Activated gamma-delta T cell treated with Interleukin-2 at 50 U/mL for 16 hours (primary cell): ENCODE data around the gene FTCD.
"Not testable (repeated sequence)": the region's sequence is repeated elsewhere in the genome, so short reads cannot be mapped to it uniquely, and the experiment has no call there.

ENCODE experiments used
- DNase-seq: peaks from one replicate; pipeline ENCODE4 v3.0.0-alpha.2; 2020

The FTCD gene

GRCh38 chr21:46109313-46110221 lies 45.8 kb downstream of the FTCD start:
- peak; percentile 1 for DNase-seq

- peak; percentile 2 for DNase-seq
Observed at GRCh38 chr21:46108827-46109312, 46.5 kb downstream of the FTCD start.

- not testable (repeated sequence) for DNase-seq
Observed at GRCh38 chr21:46107376-46107775, 48.0 kb downstream of the FTCD start.

GRCh38 chr21:46104104-46104503 lies 51.3 kb downstream of the FTCD start:
- DNase-seq: no peak

GRCh38 chr21:46100906-46101305 lies 54.5 kb downstream of the FTCD start:
- DNase-seq: no peak

- no peak for DNase-seq
Observed at GRCh38 chr21:46100426-46100825, 55.0 kb downstream of the FTCD start.

- no peak for DNase-seq
Observed at GRCh38 chr21:46100020-46100419, 55.4 kb downstream of the FTCD start.

- no peak for DNase-seq
Observed at GRCh38 chr21:46099476-46099875, 55.9 kb downstream of the FTCD start.

GRCh38 chr21:46098303-46099141 lies 56.9 kb downstream of the FTCD start:
- no peak for DNase-seq

- DNase-seq: peak; percentile 39
Observed at GRCh38 chr21:46097336-46098293, 57.8 kb downstream of the FTCD start, which contains the start of gene COL6A2. TSS of gene COL6A2 (plus strand) at chr21:46098112.

GRCh38 chr21:46096596-46097335 lies 58.6 kb downstream of the FTCD start:
- DNase-seq: no peak

- DNase-seq: no peak
Observed at GRCh38 chr21:46095814-46096595, 59.4 kb downstream of the FTCD start.

- DNase-seq: no peak
Observed at GRCh38 chr21:46095083-46095719, 60.2 kb downstream of the FTCD start.

GRCh38 chr21:46094401-46095082 lies 60.8 kb downstream of the FTCD start:
- DNase-seq: no peak

- DNase-seq: no peak
Observed at GRCh38 chr21:46093668-46094400, 61.5 kb downstream of the FTCD start.

GRCh38 chr21:46092811-46093667 lies 62.3 kb downstream of the FTCD start:
- DNase-seq: no peak

GRCh38 chr21:46092026-46092764 lies 63.2 kb downstream of the FTCD start:
- no peak for DNase-seq
